ENCODE measurements around the gene TXNDC11. TPM values are rescaled to one million over a fixed set of nuclear protein-coding genes. Genes with fewer than 3 reads are reported as not detected.

TXNDC11 gene
- total RNA-seq, 1 experiment from 2014 or later = 17.6 TPM

- Histone ChIP-seq H3K4me3 (ENCODE audit: low read depth, low read length, poor library complexity, severe bottlenecking) (no peak overlapping the region), H3K9me3 (ENCODE audit: low read depth, low read length, poor library complexity, severe bottlenecking) (no peaks in the 10 kb centered on the region), H3K27me3 (replicated peaks; ENCODE audit: insufficient read depth, low read depth, low read length, poor library complexity) (no peaks in the 10 kb centered on the region), H3K4me1 (ENCODE audit: insufficient read depth, low read length, poor library complexity, severe bottlenecking) (no peaks in the 10 kb centered on the region), H3K36me3 (ENCODE audit: insufficient read depth, low read length, poor library complexity, severe bottlenecking) (peaks cover 9% of the 10 kb centered on the region), H3K27ac (ENCODE audit: low read depth, low read length, poor library complexity, severe bottlenecking) (no peak overlapping the region)
- TF ChIP-seq EZH2 (IDR thresholded peaks at IDR 0.05; ENCODE audit: borderline replicate concordance, low read depth, low read length, poor library complexity, severe bottlenecking) (no peak), CTCF (conservative IDR thresholded peaks at IDR 0.05; ENCODE audit: low read depth, low read length) (no peak)
- ChIA-PET POLR2A (ENCODE audit: low non-redundant PET) (no interaction called here), CTCF (no interaction called here)
- no peak for DNase-seq (ENCODE audit: low spot score)
- intact Hi-C loops (cut with micrococcal nuclease; ENCODE audit: unreplicated experiment) = no loop called here
- no TSS peak for BruUV-seq (replicated peaks)
These were observed 43.3 kb downstream of the TXNDC11 start for GRCh38 chr16:11699234-11699894.

- Histone ChIP-seq H3K27ac (ENCODE audit: low read depth, low read length, poor library complexity, severe bottlenecking) (no peak overlapping the region), H3K27me3 (replicated peaks; ENCODE audit: insufficient read depth, low read depth, low read length, poor library complexity) (no peaks in the 10 kb centered on the region), H3K9me3 (ENCODE audit: low read depth, low read length, poor library complexity, severe bottlenecking) (no peaks in the 10 kb centered on the region), H3K4me1 (ENCODE audit: insufficient read depth, low read length, poor library complexity, severe bottlenecking) (no peaks in the 10 kb centered on the region), H3K36me3 (ENCODE audit: insufficient read depth, low read length, poor library complexity, severe bottlenecking) (peaks cover 9% of the 10 kb centered on the region), H3K4me3 (ENCODE audit: low read depth, low read length, poor library complexity, severe bottlenecking) (no peak overlapping the region)
- no TSS peak for BruUV-seq (replicated peaks)
- ChIA-PET CTCF (interaction anchor here (0.5 kb wide), 1 partner anchor 185 kb away, joined by 3 read pairs; no protein-coding TSS in a partner anchor), POLR2A (ENCODE audit: low non-redundant PET) (no interaction called here)
- TF ChIP-seq EZH2 (IDR thresholded peaks at IDR 0.05; ENCODE audit: borderline replicate concordance, low read depth, low read length, poor library complexity, severe bottlenecking) (no peak), CTCF (conservative IDR thresholded peaks at IDR 0.05; ENCODE audit: low read depth, low read length) (0 out of 2 replicates have a peak, but pooled peaks have one; percentile 9)
- intact Hi-C loops (cut with micrococcal nuclease; ENCODE audit: unreplicated experiment) = no loop called here
- DNase-seq (ENCODE audit: low spot score) = no peak
These were observed 44.4 kb downstream of the TXNDC11 start for GRCh38 chr16:11698271-11698689.

GRCh38 chr16:11697319-11697718, 45.3 kb downstream of the TXNDC11 start:
- DNase-seq (ENCODE audit: low spot score) = no peak
- Histone ChIP-seq H3K4me3 (ENCODE audit: low read depth, low read length, poor library complexity, severe bottlenecking) (no peak overlapping the region), H3K27me3 (replicated peaks; ENCODE audit: insufficient read depth, low read depth, low read length, poor library complexity) (no peaks in the 10 kb centered on the region), H3K4me1 (ENCODE audit: insufficient read depth, low read length, poor library complexity, severe bottlenecking) (no peaks in the 10 kb centered on the region), H3K36me3 (ENCODE audit: insufficient read depth, low read length, poor library complexity, severe bottlenecking) (peaks cover 9% of the 10 kb centered on the region), H3K27ac (ENCODE audit: low read depth, low read length, poor library complexity, severe bottlenecking) (no peak overlapping the region), H3K9me3 (ENCODE audit: low read depth, low read length, poor library complexity, severe bottlenecking) (no peaks in the 10 kb centered on the region)
- POLR2A ChIA-PET (ENCODE audit: low non-redundant PET) = no interaction called here
- TF ChIP-seq CTCF (conservative IDR thresholded peaks at IDR 0.05; ENCODE audit: low read depth, low read length) (no peak), EZH2 (IDR thresholded peaks at IDR 0.05; ENCODE audit: borderline replicate concordance, low read depth, low read length, poor library complexity, severe bottlenecking) (no peak)
- intact Hi-C loops (cut with micrococcal nuclease; ENCODE audit: unreplicated experiment) = no loop called here
- CTCF ChIA-PET = no interaction called here
- no TSS peak for BruUV-seq (replicated peaks)
